Astrocyte (in vitro differentiated cells and primary cell): Measurements from ENCODE around the gene TAF3. TPM values are rescaled to one million over a fixed set of nuclear protein-coding genes. Genes with fewer than 3 reads are reported as not detected.

Experiments
- DNase-seq: peaks from one replicate; pipeline ENCODE4 v3.0.0-alpha.2; 2010; ENCODE audit warnings: low read depth
- FAIRE-seq: peaks from 2 replicates; lab custom pipeline; 2011; peaks lifted over from hg19 to GRCh38; lab: Jason Lieb, UNC
- H2AFZ ChIP-seq: 2 replicates; pipeline ENCODE4 v1.6.0; 2012; ENCODE audit warnings: low read depth, low read length, inconsistent platforms
- H3K27ac ChIP-seq: 2 replicates; pipeline ENCODE4 v1.5.1; 2011; ENCODE audit warnings: low read depth, low read length, inconsistent platforms
- H3K27me3 ChIP-seq: 2 replicates; pipeline ENCODE4 v1.6.0; 2011; ENCODE audit warnings: low read length, inconsistent platforms; ENCODE audit not compliant: insufficient read depth
- H3K36me3 ChIP-seq: 2 replicates; pipeline ENCODE4 v1.5.1; 2011; ENCODE audit warnings: low read length, inconsistent platforms; ENCODE audit not compliant: insufficient read depth
- H3K4me1 ChIP-seq: 2 replicates; pipeline ENCODE4 v1.5.1; 2011; ENCODE audit warnings: low read length, inconsistent platforms; ENCODE audit not compliant: insufficient read depth
- H3K4me2 ChIP-seq: 2 replicates; pipeline ENCODE4 v1.6.0; 2012; ENCODE audit warnings: low read length, inconsistent platforms
- H3K4me3 ChIP-seq: 2 replicates; pipeline ENCODE4 v1.5.1; 2011; ENCODE audit warnings: low read depth, mild to moderate bottlenecking, low read length, inconsistent platforms; ENCODE audit not compliant: insufficient read depth
- H3K79me2 ChIP-seq: 2 replicates; pipeline ENCODE4 v1.6.0; 2012; ENCODE audit warnings: mild to moderate bottlenecking, low read length, inconsistent platforms; ENCODE audit not compliant: insufficient read depth
- H3K9ac ChIP-seq: 2 replicates; pipeline ENCODE4 v1.6.0; 2012; ENCODE audit warnings: mild to moderate bottlenecking, low read length, inconsistent platforms
- H3K9me3 ChIP-seq: 2 replicates; pipeline ENCODE4 v1.5.1; 2012; ENCODE audit warnings: low read depth, mild to moderate bottlenecking, low read length, inconsistent platforms; ENCODE audit not compliant: insufficient read depth
- H4K20me1 ChIP-seq: 2 replicates; pipeline ENCODE4 v1.6.0; 2012; ENCODE audit warnings: low read length, inconsistent platforms; ENCODE audit not compliant: insufficient read depth
- H3K27ac Mint-ChIP-seq: one replicate; pipeline ENCODE4 v1.8.0; 2021; ENCODE audit warnings: mild to moderate bottlenecking, mixed read lengths; ENCODE audit not compliant: unreplicated experiment
- H3K27me3 Mint-ChIP-seq: one replicate; pipeline ENCODE4 v1.8.0; 2021; ENCODE audit warnings: low read depth, mixed read lengths; ENCODE audit not compliant: unreplicated experiment
- H3K36me3 Mint-ChIP-seq: one replicate; pipeline ENCODE4 v1.8.0; 2021; ENCODE audit warnings: low read depth, mixed read lengths; ENCODE audit not compliant: unreplicated experiment
- H3K4me1 Mint-ChIP-seq: one replicate; pipeline ENCODE4 v1.8.0; 2021; ENCODE audit warnings: low read depth, mixed read lengths; ENCODE audit not compliant: unreplicated experiment
- H3K4me3 Mint-ChIP-seq: one replicate; pipeline ENCODE4 v1.8.0; 2021; ENCODE audit warnings: mild to moderate bottlenecking, moderate library complexity, mixed read lengths; ENCODE audit not compliant: unreplicated experiment
- H3K9me3 Mint-ChIP-seq: one replicate; pipeline ENCODE4 v1.8.0; 2021; ENCODE audit warnings: mild to moderate bottlenecking, mixed read lengths; ENCODE audit not compliant: unreplicated experiment
- CTCF ChIP-seq: IDR thresholded peaks from 2 replicates; pipeline ENCODE4 v1.5.1; 2011; ENCODE audit warnings: low read depth, mild to moderate bottlenecking, inconsistent platforms, low read length, moderate library complexity; ENCODE audit not compliant: insufficient read depth
- EZH2 ChIP-seq: IDR thresholded peaks from 2 replicates; pipeline ENCODE4 v1.6.1; 2012; ENCODE audit warnings: mild to moderate bottlenecking, low read length, inconsistent platforms; ENCODE audit not compliant: insufficient read depth
- total RNA-seq: library from RNA; stranded (reverse); gene quantifications from 2 replicates; pipeline ENCODE4 v1.2.1, GENCODE V29; 2021

The TAF3 gene
- total RNA-seq, 1 donor from 2014 or later: 10.2 TPM

- Histone ChIP-seq H3K27ac (no peak overlapping the region), H3K27me3 (no peaks in the 10 kb centered on the region), H3K4me1 (peaks cover 4% of the 10 kb centered on the region), H3K9ac (no peak overlapping the region), H3K4me3 (no peak overlapping the region), H3K36me3 (peaks cover 13% of the 10 kb centered on the region), H2AFZ (no peak overlapping the region), H3K4me2 (no peak overlapping the region), H3K9me3 (no peaks in the 10 kb centered on the region), H3K79me2 (peaks cover 43% of the 10 kb centered on the region), H4K20me1 (peaks cover 20% of the 10 kb centered on the region)
- FAIRE-seq (no peak), DNase-seq (no peak)
- no peak overlapping the region for H3K27ac Mint-ChIP-seq
- TF ChIP-seq CTCF (no peak), EZH2 (no peak)
- H3K27me3 Mint-ChIP-seq: no peaks in the 10 kb centered on the region
- H3K36me3 Mint-ChIP-seq: peaks cover 8% of the 10 kb centered on the region
- H3K4me1 Mint-ChIP-seq: peaks cover 8% of the 10 kb centered on the region
- H3K9me3 Mint-ChIP-seq: no peaks in the 10 kb centered on the region
- H3K4me3 Mint-ChIP-seq: no peak overlapping the region
These were observed 11.1 kb downstream of the TAF3 start for GRCh38 chr10:7829289-7829834.

GRCh38 chr10:7832060-7832459 lies 13.8 kb downstream of the TAF3 start:
- H3K79me2 ChIP-seq: peaks cover 58% of the 10 kb centered on the region
- FAIRE-seq: no peak

More at GRCh38 chr10:7832060-7832459, 13.8 kb downstream of the TAF3 start:
- H3K27ac Mint-ChIP-seq: no peak overlapping the region
- Histone ChIP-seq H3K27me3 (no peaks in the 10 kb centered on the region), H3K36me3 (no peaks in the 10 kb centered on the region), H3K27ac (no peak overlapping the region), H3K4me1 (peaks cover 3% of the 10 kb centered on the region), H3K4me2 (no peak overlapping the region), H3K9me3 (no peaks in the 10 kb centered on the region), H3K9ac (no peak overlapping the region), H4K20me1 (peaks cover 27% of the 10 kb centered on the region), H2AFZ (no peak overlapping the region), H3K4me3 (no peak overlapping the region)
- H3K4me1 Mint-ChIP-seq: peaks cover 5% of the 10 kb centered on the region
- DNase-seq: no peak
- H3K9me3 Mint-ChIP-seq: peaks cover 3% of the 10 kb centered on the region
- H3K27me3 Mint-ChIP-seq: no peaks in the 10 kb centered on the region
- no peak for TF ChIP-seq CTCF
- no peak for TF ChIP-seq EZH2
- H3K4me3 Mint-ChIP-seq: no peak overlapping the region
- H3K36me3 Mint-ChIP-seq: peaks cover 12% of the 10 kb centered on the region
